Measurements from ENCODE around the gene CACNA2D1.
"Not testable (repeated sequence)": the region's sequence is repeated elsewhere in the genome, so short reads cannot be mapped to it uniquely, and the experiment has no call there.

Gene CACNA2D1

GRCh38 chr7:82434275-82435022, 9.1 kb downstream of the CACNA2D1 start:
- DNase-seq (ENCODE audit: low read depth in 2 of 3, low spot score in 1 of 3): no peak

DNA sequence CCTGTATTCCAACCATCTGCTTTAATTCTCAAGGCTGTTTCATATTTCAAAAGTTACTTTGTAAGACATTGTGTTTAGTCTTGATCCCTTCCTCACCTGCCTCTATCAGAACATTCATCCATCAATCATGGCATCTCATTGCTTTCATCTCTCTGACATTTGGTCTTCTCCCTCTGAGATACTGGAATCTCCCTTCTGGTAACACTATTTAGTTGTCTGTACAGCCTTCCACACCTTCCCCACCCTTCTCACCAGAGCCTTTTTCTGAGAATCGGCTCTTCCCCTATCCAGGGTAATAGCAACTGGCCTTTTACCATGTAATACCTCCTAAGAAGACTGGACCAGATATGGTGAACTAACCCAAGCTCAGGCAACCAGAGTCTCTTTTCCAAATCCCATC, 10.1 kb downstream of the CACNA2D1 start:
- no peak for DNase-seq (ENCODE audit: low read depth in 2 of 3, low spot score in 1 of 3)

- not testable (repeated sequence) for DNase-seq (ENCODE audit: low read depth in 2 of 3, low spot score in 1 of 3)
Observed at GRCh38 chr7:82432743-82433142, 10.8 kb downstream of the CACNA2D1 start.

- DNase-seq (ENCODE audit: low read depth in 2 of 3, low spot score in 1 of 3): no peak
Observed at GRCh38 chr7:82430500-82431465, 12.8 kb downstream of the CACNA2D1 start.

DNA sequence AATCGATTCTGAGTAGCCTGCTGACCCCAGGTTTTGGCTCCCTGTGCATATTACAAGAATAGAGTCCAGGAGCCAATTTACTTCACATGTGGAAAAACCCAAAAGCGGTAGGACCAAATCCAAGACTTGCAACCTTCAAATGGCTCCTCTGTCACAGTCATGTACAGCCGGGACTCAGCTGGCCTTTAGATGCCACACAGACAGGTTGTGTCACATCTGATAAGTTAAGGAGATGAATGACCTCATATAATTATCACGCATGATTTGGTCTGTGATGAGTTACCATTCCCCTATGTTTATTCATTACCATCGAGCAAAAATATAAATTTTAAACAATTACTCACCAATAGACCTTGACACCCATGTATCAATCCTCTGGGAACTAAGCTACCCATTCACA, 14.2 kb downstream of the CACNA2D1 start:
- no peak for DNase-seq (ENCODE audit: low read depth in 2 of 3, low spot score in 1 of 3)

GRCh38 chr7:82428186-82428961, 15.2 kb downstream of the CACNA2D1 start:
- no peak for DNase-seq (ENCODE audit: low read depth in 2 of 3, low spot score in 1 of 3)

- no peak for DNase-seq (ENCODE audit: low read depth in 2 of 3, low spot score in 1 of 3)
Observed at GRCh38 chr7:82423446-82423845, 20.1 kb downstream of the CACNA2D1 start.

- DNase-seq (ENCODE audit: low read depth in 2 of 3, low spot score in 1 of 3): no peak
Observed at GRCh38 chr7:82419200-82419599, 24.4 kb downstream of the CACNA2D1 start.

DNA sequence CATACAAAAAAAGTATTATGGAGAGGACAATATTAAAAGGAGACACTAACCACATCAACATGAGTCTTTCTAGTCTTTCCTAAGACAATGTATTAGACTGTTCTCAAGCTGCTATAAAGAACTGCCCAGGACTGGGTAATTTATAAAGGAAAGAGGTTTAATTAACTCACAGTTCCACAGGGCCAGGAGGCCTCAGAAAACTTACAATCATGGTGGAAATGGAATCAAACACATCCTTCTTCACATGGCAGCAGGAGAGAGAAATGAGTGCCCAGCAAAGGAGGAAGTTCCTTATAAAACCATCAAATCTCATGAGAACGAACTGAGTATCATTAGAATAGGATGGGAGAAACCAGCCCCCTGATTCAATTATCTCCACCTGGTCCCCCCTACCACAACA, 25.7 kb downstream of the CACNA2D1 start:
- no peak for DNase-seq (ENCODE audit: low read depth in 2 of 3, low spot score in 1 of 3)

- DNase-seq (ENCODE audit: low read depth in 2 of 3, low spot score in 1 of 3): no peak
Observed at GRCh38 chr7:82416402-82416801, 27.2 kb downstream of the CACNA2D1 start.

- DNase-seq (ENCODE audit: low read depth in 2 of 3, low spot score in 1 of 3): no peak
Observed at GRCh38 chr7:82414389-82414788, 29.2 kb downstream of the CACNA2D1 start.

DNA sequence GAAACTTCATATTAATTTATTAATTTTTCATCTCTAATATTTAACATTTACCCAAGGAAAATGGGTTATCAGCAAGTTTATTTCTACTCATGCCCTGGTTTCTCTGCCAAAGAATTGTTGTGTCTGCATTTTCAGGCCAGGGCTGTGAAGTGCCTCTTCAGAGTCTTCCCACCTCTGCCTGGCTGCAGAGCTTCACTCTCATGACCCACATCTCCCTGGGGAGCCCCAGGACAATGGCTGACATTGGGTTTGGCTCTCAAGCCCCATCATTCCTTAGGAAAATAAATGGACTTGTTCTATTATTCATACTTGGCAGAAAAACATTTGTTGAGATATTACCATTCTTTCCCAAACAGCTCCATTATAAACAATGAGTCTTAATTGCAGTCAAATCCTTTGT, 30.3 kb downstream of the CACNA2D1 start:
- DNase-seq (ENCODE audit: low read depth in 2 of 3, low spot score in 1 of 3): no peak

DNA sequence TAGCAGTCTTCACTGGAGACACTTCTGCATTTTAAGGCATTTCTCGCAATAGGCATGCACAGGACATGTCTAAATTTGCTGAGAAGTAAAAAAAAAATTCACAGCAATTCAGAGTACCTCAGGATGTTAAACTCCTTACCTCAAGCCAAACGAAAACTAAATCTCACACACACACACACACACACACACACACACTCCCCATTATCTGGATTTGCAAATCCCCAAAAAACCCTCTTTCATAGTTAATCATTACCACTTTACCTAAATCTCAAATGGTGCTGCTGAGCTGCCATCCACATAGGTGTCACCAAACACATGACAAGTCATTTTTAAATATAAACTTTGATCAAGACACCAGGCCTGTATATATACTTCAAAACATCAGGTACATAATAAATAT, 31.8 kb downstream of the CACNA2D1 start:
- no peak for DNase-seq (ENCODE audit: low read depth in 2 of 3, low spot score in 1 of 3)

GRCh38 chr7:82410461-82410860, 33.1 kb downstream of the CACNA2D1 start:
- no peak for DNase-seq (ENCODE audit: low read depth in 2 of 3, low spot score in 1 of 3)

- DNase-seq (ENCODE audit: low read depth in 2 of 3, low spot score in 1 of 3): no peak
Observed at GRCh38 chr7:82406937-82407336, 36.6 kb downstream of the CACNA2D1 start.

- no peak for DNase-seq (ENCODE audit: low read depth in 2 of 3, low spot score in 1 of 3)
Observed at GRCh38 chr7:82405301-82405700, 38.3 kb downstream of the CACNA2D1 start.

DNA sequence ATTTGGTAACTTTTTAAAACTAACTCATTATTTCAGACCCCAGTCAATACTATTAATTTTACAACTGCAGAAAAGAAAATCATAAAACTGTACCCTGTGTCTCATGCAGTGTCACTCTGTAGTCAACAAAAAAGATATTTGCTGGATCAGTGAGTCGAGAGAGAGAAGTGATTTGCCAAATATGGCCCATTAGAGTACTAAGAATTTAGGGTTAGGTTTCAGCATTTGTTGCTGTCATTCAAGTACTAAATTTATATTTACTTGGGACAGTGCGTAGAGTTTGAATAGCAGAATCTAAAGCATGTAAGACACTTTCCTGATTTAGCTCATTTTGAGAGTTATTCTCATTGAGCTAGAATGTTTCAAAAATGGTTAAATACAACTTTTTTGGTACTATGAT, 38.9 kb downstream of the CACNA2D1 start:
- DNase-seq (ENCODE audit: low read depth in 2 of 3, low spot score in 1 of 3): no peak

DNA sequence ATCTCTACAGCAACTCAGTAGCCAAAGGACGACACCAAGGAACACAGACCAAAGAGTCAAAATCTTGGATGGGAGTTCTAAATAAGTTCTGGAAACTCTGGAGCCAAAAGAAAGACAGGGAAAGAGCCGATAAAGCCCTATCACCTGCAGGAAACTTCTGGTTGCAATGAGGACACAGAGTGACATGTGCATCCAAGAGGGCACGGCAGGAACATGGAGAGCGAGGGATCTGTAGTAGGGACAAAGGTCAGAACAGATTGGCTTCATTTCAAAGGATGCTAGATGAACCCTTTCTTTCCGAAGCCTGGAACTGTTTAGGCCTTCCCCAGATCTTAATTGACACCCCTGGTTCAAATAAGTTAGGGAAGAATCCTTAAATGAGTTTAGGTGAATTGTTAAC, 39.5 kb downstream of the CACNA2D1 start:
- no peak for DNase-seq (ENCODE audit: low read depth in 2 of 3, low spot score in 1 of 3)

DNA sequence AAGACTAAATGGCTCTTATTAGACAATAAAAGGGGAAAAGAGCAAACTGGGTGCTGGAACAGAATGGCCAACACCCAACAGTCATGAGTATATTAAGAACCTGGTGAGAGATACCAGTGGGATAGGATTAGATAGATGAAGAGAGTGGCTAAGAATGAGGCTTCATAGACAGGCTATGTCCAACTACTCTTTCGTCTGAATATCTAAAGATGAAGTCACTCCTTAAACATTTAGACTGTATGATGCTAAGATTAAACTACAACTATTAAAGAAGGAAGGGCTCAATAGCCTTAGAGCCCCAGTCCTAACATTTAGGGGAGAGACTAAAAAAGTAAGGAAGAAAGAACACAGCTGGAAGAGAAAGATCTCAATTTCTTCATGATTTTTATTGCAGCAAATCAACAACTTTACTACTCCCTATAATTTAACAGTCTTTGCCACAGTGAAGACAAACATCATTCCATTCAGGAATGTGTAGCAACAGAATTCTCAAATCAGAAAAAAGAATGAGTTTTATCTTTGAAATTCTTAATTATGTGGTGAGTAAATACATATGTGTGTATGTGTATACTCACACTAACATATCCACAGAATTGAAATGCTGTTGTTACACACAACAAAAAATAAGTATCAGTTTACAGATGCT, 45.6 kb downstream of the CACNA2D1 start:
- DNase-seq (ENCODE audit: low read depth in 2 of 3, low spot score in 1 of 3): no peak

GRCh38 chr7:82396343-82396742, 47.2 kb downstream of the CACNA2D1 start:
- no peak for DNase-seq (ENCODE audit: low read depth in 2 of 3, low spot score in 1 of 3)

DNA sequence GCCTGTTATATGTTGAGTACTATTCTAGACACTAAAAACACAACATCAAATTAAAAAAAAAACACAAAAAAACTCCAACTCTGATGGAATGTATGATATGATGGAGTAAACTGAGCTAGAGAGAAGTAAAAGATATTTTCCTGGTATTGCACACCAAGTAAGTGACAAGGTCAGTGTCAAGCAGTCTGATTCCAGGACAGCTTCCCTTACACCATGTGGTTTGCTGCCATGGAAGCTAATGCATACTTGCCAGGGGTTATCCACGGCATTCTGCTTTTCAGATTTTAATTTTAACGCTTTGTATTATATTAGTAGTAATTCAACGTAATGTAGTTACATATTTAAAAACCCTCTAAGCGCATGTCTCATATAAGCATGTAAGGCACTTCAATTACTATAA, 48.4 kb downstream of the CACNA2D1 start:
- no peak for DNase-seq (ENCODE audit: low read depth in 2 of 3, low spot score in 1 of 3)
